Loucy (cell line): Measurements from ENCODE around the gene SAMHD1.
"Not testable (repeated sequence)": the region's sequence is repeated elsewhere in the genome, so short reads cannot be mapped to it uniquely, and the experiment has no call there.

Source experiments
- H2AFZ ChIP-seq: fragments of 200-600 bp; sonication (generic); 2 replicates; pipeline ENCODE4 v1.6.0; 2016; ENCODE audit warnings: antibody characterized with exemption, mild to moderate bottlenecking, low read length, moderate library complexity
- H3F3A ChIP-seq: fragments of 200-600 bp; 2 replicates; pipeline ENCODE4 v1.6.0; 2016; ENCODE audit warnings: antibody characterized with exemption, low read depth, mild to moderate bottlenecking
- H3K27me3 ChIP-seq: fragments of 200-600 bp; sonication (generic); 2 replicates; pipeline ENCODE4 v1.6.1; 2014; ENCODE audit warnings: low read length, mild to moderate bottlenecking; ENCODE audit not compliant: insufficient read depth, poor library complexity, severe bottlenecking
- H3K36me3 ChIP-seq: fragments of 200-600 bp; sonication (generic); 2 replicates; pipeline ENCODE4 v1.6.1; 2016; ENCODE audit warnings: low read length; ENCODE audit not compliant: insufficient read depth
- H3K4me1 ChIP-seq: fragments of 200-600 bp; sonication (generic); 2 replicates; pipeline ENCODE4 v1.5.1; 2014; ENCODE audit warnings: low read length, mild to moderate bottlenecking; ENCODE audit not compliant: insufficient read depth, poor library complexity, severe bottlenecking
- H3K4me2 ChIP-seq: fragments of 200-600 bp; sonication (generic); 2 replicates; pipeline ENCODE4 v1.6.0; 2014; ENCODE audit warnings: antibody characterized with exemption, low read length, low read depth, mild to moderate bottlenecking; ENCODE audit not compliant: poor library complexity, severe bottlenecking
- H3K4me3 ChIP-seq: fragments of 200-600 bp; sonication (generic); 2 replicates; pipeline ENCODE4 v1.5.1; 2014; ENCODE audit warnings: low read length, mild to moderate bottlenecking, mixed read lengths; ENCODE audit not compliant: poor library complexity, severe bottlenecking
- H3K79me2 ChIP-seq: fragments of 200-600 bp; sonication (generic); 2 replicates; pipeline ENCODE4 v1.6.1; 2014; ENCODE audit warnings: low read length; ENCODE audit not compliant: insufficient read depth
- H3K9ac ChIP-seq: fragments of 200-600 bp; sonication (generic); 2 replicates; pipeline ENCODE4 v1.6.0; 2014; ENCODE audit warnings: mild to moderate bottlenecking, low read depth, low read length, moderate library complexity; ENCODE audit not compliant: poor library complexity, severe bottlenecking
- H3K9me2 ChIP-seq: fragments of 200-600 bp; sonication (generic); replicated peaks from 2 replicates; pipeline ENCODE4 v1.6.1; 2016; ENCODE audit warnings: low read depth, low read length, mixed read lengths
- H3K9me3 ChIP-seq: fragments of 200-600 bp; sonication (generic); 2 replicates; pipeline ENCODE4 v1.6.1; 2014; ENCODE audit warnings: mild to moderate bottlenecking, antibody characterized with exemption, low read length, low read depth; ENCODE audit not compliant: insufficient read depth
- H4K20me1 ChIP-seq: fragments of 200-600 bp; sonication (generic); 2 replicates; pipeline ENCODE4 v1.6.0; 2014; ENCODE audit warnings: antibody characterized with exemption, low read length, mild to moderate bottlenecking; ENCODE audit not compliant: insufficient read depth, poor library complexity, severe bottlenecking
- CTCF ChIP-seq: fragments of 200-600 bp; sonication (generic); conservative IDR thresholded peaks from 2 replicates; pipeline ENCODE4 v1.5.1; 2014; ENCODE audit warnings: mild to moderate bottlenecking, antibody characterized with exemption, low read length
- EZH2phosphoT487 ChIP-seq: fragments of 200-600 bp; IDR thresholded peaks from 2 replicates; pipeline ENCODE4 v1.6.1; 2018; ENCODE audit warnings: antibody characterized with exemption, mild to moderate bottlenecking, moderate library complexity, borderline replicate concordance

The SAMHD1 gene

DNA sequence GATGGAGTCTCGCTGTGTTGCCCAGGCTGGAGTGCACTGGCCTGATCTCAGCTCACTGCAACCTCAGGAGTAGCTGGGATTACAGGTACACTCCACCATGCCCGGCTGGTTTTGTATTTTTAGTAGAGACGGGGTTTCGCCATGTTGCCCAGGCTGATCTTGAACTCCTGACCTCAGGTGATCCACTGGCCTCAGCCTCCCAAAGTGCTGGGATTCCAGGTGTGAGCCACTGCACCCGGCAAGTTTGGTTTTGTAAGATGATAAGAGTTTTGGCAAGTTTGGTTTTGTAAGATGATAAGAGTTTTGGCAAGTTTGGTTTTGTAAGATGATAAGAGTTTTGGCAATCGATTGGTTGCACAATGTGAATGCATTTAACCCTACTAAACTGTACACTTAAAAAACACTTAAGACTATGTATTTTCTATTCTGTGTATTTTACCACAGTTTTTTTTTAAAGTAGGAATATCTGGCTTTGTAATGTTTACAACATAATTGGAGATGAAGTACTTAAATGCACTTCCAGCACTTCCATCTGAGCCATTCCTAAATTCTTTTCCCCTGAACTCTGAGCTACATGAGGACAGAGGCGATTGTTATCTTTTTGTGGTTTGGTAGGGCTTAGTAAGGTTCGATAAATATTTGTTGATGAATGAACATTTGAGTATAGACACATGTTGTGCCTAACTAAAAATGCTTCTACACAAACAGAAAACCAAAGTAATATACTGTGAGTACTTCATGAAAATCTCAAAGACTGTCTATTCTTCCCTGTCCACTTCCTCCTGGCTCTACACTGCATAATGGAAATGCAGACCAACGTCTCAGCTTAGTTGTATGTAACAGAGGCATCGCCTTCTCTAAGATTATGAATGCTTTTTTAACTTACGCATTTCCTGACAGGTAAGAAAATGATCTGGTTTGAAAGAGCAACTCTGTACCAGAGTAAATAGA, 18.8 kb downstream of the SAMHD1 start:
- Histone ChIP-seq H3K4me3 (no peak overlapping the region), H3K27me3 (no peaks in the 10 kb centered on the region), H3K9me2 (no peaks in the 10 kb centered on the region), H3K9me3 (no peaks in the 10 kb centered on the region), H3F3A (no peaks in the 10 kb centered on the region), H2AFZ (no peak overlapping the region), H3K36me3 (no peaks in the 10 kb centered on the region), H3K9ac (no peak overlapping the region), H3K4me2 (no peak overlapping the region), H4K20me1 (no peaks in the 10 kb centered on the region), H3K79me2 (no peaks in the 10 kb centered on the region), H3K4me1 (no peaks in the 10 kb centered on the region)
- TF ChIP-seq EZH2phosphoT487 (no peak), CTCF (no peak)

DNA sequence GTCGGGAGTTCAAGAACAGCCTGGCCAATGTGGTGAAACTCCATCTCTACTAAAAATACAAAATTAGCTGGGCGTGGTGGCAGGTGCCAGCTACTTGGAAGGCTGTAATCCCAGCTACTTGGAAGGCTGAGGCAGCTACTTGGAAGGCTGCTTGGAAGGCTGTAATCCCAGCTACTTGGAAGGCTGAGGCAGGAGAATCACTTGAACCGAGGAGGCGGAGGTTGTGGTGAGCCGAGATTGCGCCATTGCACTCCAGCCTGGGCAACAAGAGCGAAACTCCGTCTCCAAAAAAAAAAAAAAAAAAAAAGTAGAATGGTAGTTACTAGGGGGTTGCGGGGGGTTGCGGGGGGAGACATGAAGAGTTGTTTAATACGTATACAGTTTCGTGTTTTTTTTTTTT, 19.4 kb downstream of the SAMHD1 start:
- H3K4me3 ChIP-seq, H2AFZ ChIP-seq, H3K9me2 ChIP-seq, H3K36me3 ChIP-seq, H3K4me2 ChIP-seq, H3K9ac ChIP-seq, H3K79me2 ChIP-seq, H3K9me3 ChIP-seq, H3F3A ChIP-seq, H4K20me1 ChIP-seq, H3K4me1 ChIP-seq, H3K27me3 ChIP-seq: not testable (repeated sequence)

GRCh38 chr20:36929691-36930090, 21.8 kb downstream of the SAMHD1 start:
- TF ChIP-seq CTCF (no peak), EZH2phosphoT487 (no peak)
- no peak overlapping the region for H3K4me3 ChIP-seq
- H3K9me3 ChIP-seq, result no peaks in the 10 kb centered on the region
- H4K20me1 ChIP-seq, result no peaks in the 10 kb centered on the region
- H3K27me3 ChIP-seq, result no peaks in the 10 kb centered on the region
- no peak overlapping the region for H3K9ac ChIP-seq
- H2AFZ ChIP-seq, result no peak overlapping the region
- no peak overlapping the region for H3K4me2 ChIP-seq
- H3K4me1 ChIP-seq, result no peaks in the 10 kb centered on the region
- H3K36me3 ChIP-seq, result no peaks in the 10 kb centered on the region
- no peaks in the 10 kb centered on the region for H3F3A ChIP-seq
- H3K9me2 ChIP-seq, result no peaks in the 10 kb centered on the region
- no peaks in the 10 kb centered on the region for H3K79me2 ChIP-seq

GRCh38 chr20:36929290-36929689, 22.2 kb downstream of the SAMHD1 start:
- Histone ChIP-seq H3K79me2 (no peaks in the 10 kb centered on the region), H3K9me3 (no peaks in the 10 kb centered on the region), H3K9me2 (no peaks in the 10 kb centered on the region), H4K20me1 (no peaks in the 10 kb centered on the region), H3K27me3 (no peaks in the 10 kb centered on the region), H3K9ac (no peak overlapping the region), H3K4me1 (no peaks in the 10 kb centered on the region), H3K4me3 (no peak overlapping the region), H3K36me3 (no peaks in the 10 kb centered on the region), H3F3A (no peaks in the 10 kb centered on the region), H3K4me2 (no peak overlapping the region), H2AFZ (no peak overlapping the region)
- no peak for TF ChIP-seq EZH2phosphoT487
- no peak for TF ChIP-seq CTCF
